ENCODE measurements around the gene DPP7.
"Not testable (repeated sequence)": the region's sequence is repeated elsewhere in the genome, so short reads cannot be mapped to it uniquely, and the experiment has no call there.

Gene DPP7

GRCh38 chr9:137122796-137123467 lies 8.4 kb upstream of the DPP7 start:
- H3K36me3 ChIP-seq (ENCODE audit: control insufficient read depth in 4 of 4, insufficient read depth in 4 of 4, low read length in 3 of 4); H3K27ac ChIP-seq (ENCODE audit: insufficient read depth in 1 of 2, low read depth in 1 of 2, low read length in 2 of 2, poor library complexity in 1 of 2, severe bottlenecking in 2 of 2); H3K27me3 ChIP-seq (replicated peaks in 2 of 5; ENCODE audit: control insufficient read depth in 4 of 5, insufficient read depth in 5 of 5, low read length in 4 of 5); POLR2A ChIA-PET; H3K9me3 ChIP-seq (ENCODE audit: control extremely low read depth in 1 of 5, control insufficient read depth in 4 of 5, insufficient read depth in 2 of 5, low read depth in 1 of 5, low read length in 4 of 5); DNase-seq; H3K4me3 ChIP-seq (ENCODE audit: control insufficient read depth in 1 of 7, extremely low read depth in 1 of 7, insufficient read depth in 4 of 7, low read depth in 2 of 7, low read length in 6 of 7): not testable (repeated sequence)
- 88% methylated on average over 6 of the region's 16 CpGs for WGBS (ENCODE audit: insufficient coverage)
- H3K4me1 ChIP-seq (ENCODE audit: control extremely low read depth in 1 of 4, control insufficient read depth in 4 of 4, insufficient read depth in 4 of 4, low read length in 3 of 4), result peaks cover 10 to 19% (median 15%) of the 10 kb centered on the region in 4 experiments
- CTCF ChIA-PET, result interaction anchor here (1.0 to 2.9 kb wide), 5 partner anchors 12 to 103 kb away, joined by 3 to 14 read pairs (median 4); partner anchors contain the start of genes CYSRT1 and RNF224

DNA sequence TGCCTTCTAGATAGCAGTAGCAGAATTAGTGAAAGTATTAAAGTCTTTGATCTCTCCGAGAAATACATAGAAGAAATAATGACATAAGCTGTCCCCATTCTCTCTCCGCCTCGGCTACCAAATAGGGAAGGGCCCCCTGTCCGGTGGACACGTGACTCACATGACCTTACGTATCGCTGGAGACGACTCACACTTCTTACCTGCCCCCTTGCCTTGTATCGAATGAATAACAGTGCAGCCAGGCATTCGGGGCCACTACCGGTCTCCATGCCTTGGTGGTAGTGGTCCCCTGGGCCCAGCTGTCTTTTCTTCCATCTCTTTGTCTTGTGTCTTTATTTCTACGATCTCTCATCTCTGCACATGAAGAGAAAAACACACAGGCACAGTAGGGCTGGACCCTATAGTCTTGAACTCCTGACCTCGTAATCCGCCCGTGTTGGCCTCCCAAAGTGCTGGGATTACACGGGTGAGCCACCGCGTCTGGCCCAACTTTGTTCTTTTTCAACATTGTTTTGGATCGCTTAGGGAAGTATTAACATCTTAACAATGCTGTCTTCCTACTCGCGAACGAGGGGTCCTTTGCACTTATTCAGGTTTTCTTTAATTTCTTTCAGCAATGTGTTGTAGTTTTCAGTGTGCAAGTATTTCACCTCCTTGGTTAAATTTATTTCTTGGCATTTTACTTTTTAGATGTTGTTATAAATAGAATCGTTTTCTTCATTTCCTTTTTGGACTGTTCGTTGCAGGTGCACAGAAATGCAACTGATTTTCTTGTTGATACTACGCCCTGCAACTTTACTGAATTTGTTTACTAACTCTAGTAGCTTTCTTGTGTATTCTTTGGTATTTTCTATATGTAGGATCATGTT lies 7.6 kb upstream of the DPP7 start:
- DNase-seq; H3K27ac ChIP-seq (ENCODE audit: insufficient read depth in 1 of 2, low read depth in 1 of 2, low read length in 2 of 2, poor library complexity in 1 of 2, severe bottlenecking in 2 of 2); POLR2A ChIA-PET; H3K27me3 ChIP-seq (replicated peaks in 2 of 5; ENCODE audit: control insufficient read depth in 4 of 5, insufficient read depth in 5 of 5, low read length in 4 of 5); H3K36me3 ChIP-seq (ENCODE audit: control insufficient read depth in 4 of 4, insufficient read depth in 4 of 4, low read length in 3 of 4); H3K4me3 ChIP-seq (ENCODE audit: control insufficient read depth in 1 of 7, extremely low read depth in 1 of 7, insufficient read depth in 4 of 7, low read depth in 2 of 7, low read length in 6 of 7); H3K9me3 ChIP-seq (ENCODE audit: control extremely low read depth in 1 of 5, control insufficient read depth in 4 of 5, insufficient read depth in 2 of 5, low read depth in 1 of 5, low read length in 4 of 5): not testable (repeated sequence)
- WGBS (ENCODE audit: insufficient coverage), result 91% methylated on average over 8 of the region's 25 CpGs
- peaks cover 7 to 11% (median 9%) of the 10 kb centered on the region in 4 experiments for H3K4me1 ChIP-seq (ENCODE audit: control extremely low read depth in 1 of 4, control insufficient read depth in 4 of 4, insufficient read depth in 4 of 4, low read length in 3 of 4)
- CTCF ChIA-PET, result interaction anchor here (1.0 to 2.9 kb wide), 3 partner anchors 54 to 104 kb away, joined by 4 to 14 read pairs (median 5); partner anchors contain the start of genes CYSRT1 and RNF224

DNA sequence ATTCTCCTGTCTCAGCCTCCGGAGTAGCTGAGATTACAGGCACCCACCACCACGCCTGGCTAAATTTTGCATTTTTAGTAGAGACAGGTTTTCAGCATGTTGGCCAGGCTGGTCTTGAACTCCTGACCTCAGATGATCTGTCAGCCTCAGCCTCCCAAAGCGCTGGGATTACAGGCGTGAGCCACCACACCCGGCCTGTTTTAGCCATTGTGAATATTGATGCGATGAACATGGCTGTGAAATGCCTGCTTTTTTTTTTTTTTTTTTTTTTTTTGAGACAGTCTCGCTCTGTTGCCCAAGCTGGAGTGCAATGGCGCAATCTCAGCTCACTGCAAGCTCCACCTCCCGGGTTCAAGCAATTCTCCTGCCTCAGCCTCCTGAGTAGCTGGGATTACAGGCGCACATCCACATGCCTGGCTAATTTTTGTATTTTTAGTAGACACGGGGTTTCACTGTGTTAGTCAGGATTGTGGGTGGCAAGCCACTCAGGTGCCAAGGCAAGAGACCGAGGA lies 3.6 kb upstream of the DPP7 start:
- CTCF ChIA-PET, result interaction anchor here (0.9 to 4.3 kb wide), 6 partner anchors 10 to 118 kb away, joined by 3 to 46 read pairs (median 4); partner anchors contain the start of genes CYSRT1 and RNF224

DNA sequence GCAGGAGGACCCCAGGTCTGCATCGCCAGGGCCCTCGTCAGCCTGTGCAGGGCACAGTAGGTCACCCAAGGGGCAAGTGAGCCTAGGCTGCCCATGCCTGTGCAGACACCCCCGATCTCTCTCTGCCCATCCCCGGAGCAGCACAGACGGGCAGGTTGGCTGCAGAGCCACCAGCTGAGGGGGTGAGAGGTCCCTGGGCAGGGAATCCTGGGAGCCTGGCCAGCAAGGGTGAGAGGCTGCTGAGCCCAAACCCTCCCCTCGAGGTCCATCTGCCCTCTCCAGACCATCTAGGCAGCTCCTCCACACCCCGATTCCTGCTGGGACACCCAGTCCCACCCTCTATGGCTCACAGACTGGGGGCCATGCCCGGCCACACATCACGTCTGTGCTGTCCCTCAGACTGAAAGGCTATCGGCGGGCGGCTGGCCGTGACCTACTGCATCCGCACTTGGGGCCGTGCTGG lies 2.8 kb upstream of the DPP7 start:
- no peak for DNase-seq
- H3K4me3 ChIP-seq (ENCODE audit: control insufficient read depth in 1 of 7, extremely low read depth in 1 of 7, insufficient read depth in 4 of 7, low read depth in 2 of 7, low read length in 6 of 7), result no peak overlapping the region
- H3K9me3 ChIP-seq (ENCODE audit: control extremely low read depth in 1 of 5, control insufficient read depth in 4 of 5, insufficient read depth in 2 of 5, low read depth in 1 of 5, low read length in 4 of 5), result no peaks in the 10 kb centered on the region
- H3K27ac ChIP-seq (ENCODE audit: insufficient read depth in 1 of 2, low read depth in 1 of 2, low read length in 2 of 2, poor library complexity in 1 of 2, severe bottlenecking in 2 of 2), result no peak overlapping the region
- H3K4me1 ChIP-seq (ENCODE audit: control extremely low read depth in 1 of 4, control insufficient read depth in 4 of 4, insufficient read depth in 4 of 4, low read length in 3 of 4), result peaks cover under 1 to 13% (median 12%) of the 10 kb centered on the region in 4 experiments
- WGBS (ENCODE audit: insufficient coverage), result 95% methylated on average over 7 of the region's 15 CpGs
- ChIA-PET CTCF (interaction anchor here (0.7 to 4.3 kb wide), 4 partner anchors 9 to 119 kb away, joined by 4 to 46 read pairs (median 6); partner anchors contain the start of genes CYSRT1 and RNF224), POLR2A (interaction anchor here (1.7 kb wide), 1 partner anchor 106 kb away, joined by 4 read pairs; no protein-coding TSS in a partner anchor)
- H3K36me3 ChIP-seq (ENCODE audit: control insufficient read depth in 4 of 4, insufficient read depth in 4 of 4, low read length in 3 of 4), result peaks cover 0 to 12% (median 5%) of the 10 kb centered on the region in 4 experiments
- no peaks in the 10 kb centered on the region for H3K27me3 ChIP-seq (replicated peaks in 2 of 5; ENCODE audit: control insufficient read depth in 4 of 5, insufficient read depth in 5 of 5, low read length in 4 of 5)

More for the DNA sequence above, 3.6 kb upstream of the DPP7 start:
- not testable (repeated sequence) for H3K4me3 ChIP-seq (ENCODE audit: control insufficient read depth in 1 of 7, extremely low read depth in 1 of 7, insufficient read depth in 4 of 7, low read depth in 2 of 7, low read length in 6 of 7); H3K27me3 ChIP-seq (replicated peaks in 2 of 5; ENCODE audit: control insufficient read depth in 4 of 5, insufficient read depth in 5 of 5, low read length in 4 of 5); H3K27ac ChIP-seq (ENCODE audit: insufficient read depth in 1 of 2, low read depth in 1 of 2, low read length in 2 of 2, poor library complexity in 1 of 2, severe bottlenecking in 2 of 2); DNase-seq; H3K9me3 ChIP-seq (ENCODE audit: control extremely low read depth in 1 of 5, control insufficient read depth in 4 of 5, insufficient read depth in 2 of 5, low read depth in 1 of 5, low read length in 4 of 5); H3K36me3 ChIP-seq (ENCODE audit: control insufficient read depth in 4 of 4, insufficient read depth in 4 of 4, low read length in 3 of 4)
- POLR2A ChIA-PET, result interaction anchor here (0.6 to 1.7 kb wide), 2 partner anchors 10 to 105 kb away, joined by 4 to 6 read pairs; no protein-coding TSS in a partner anchor
- 94% methylated on average over 10 of the region's 12 CpGs for WGBS (ENCODE audit: insufficient coverage)
- peaks cover 5 to 14% (median 13%) of the 10 kb centered on the region in 4 experiments for H3K4me1 ChIP-seq (ENCODE audit: control extremely low read depth in 1 of 4, control insufficient read depth in 4 of 4, insufficient read depth in 4 of 4, low read length in 3 of 4)

- WGBS (ENCODE audit: insufficient coverage), result 91% methylated on average over 17 of the region's 17 CpGs
- Histone ChIP-seq H3K27ac (ENCODE audit: insufficient read depth in 1 of 2, low read depth in 1 of 2, low read length in 2 of 2, poor library complexity in 1 of 2, severe bottlenecking in 2 of 2) (no peak overlapping the region), H3K4me3 (ENCODE audit: control insufficient read depth in 1 of 7, extremely low read depth in 1 of 7, insufficient read depth in 4 of 7, low read depth in 2 of 7, low read length in 6 of 7) (no peak overlapping the region), H3K4me1 (ENCODE audit: control extremely low read depth in 1 of 4, control insufficient read depth in 4 of 4, insufficient read depth in 4 of 4, low read length in 3 of 4) (peaks cover 0 to 13% (median 11%) of the 10 kb centered on the region in 4 experiments), H3K36me3 (ENCODE audit: control insufficient read depth in 4 of 4, insufficient read depth in 4 of 4, low read length in 3 of 4) (peaks cover 0 to 18% (median 9%) of the 10 kb centered on the region in 4 experiments), H3K9me3 (ENCODE audit: control extremely low read depth in 1 of 5, control insufficient read depth in 4 of 5, insufficient read depth in 2 of 5, low read depth in 1 of 5, low read length in 4 of 5) (no peaks in the 10 kb centered on the region), H3K27me3 (replicated peaks in 2 of 5; ENCODE audit: control insufficient read depth in 4 of 5, insufficient read depth in 5 of 5, low read length in 4 of 5) (no peaks in the 10 kb centered on the region)
- no peak for DNase-seq
- ChIA-PET POLR2A (no interaction called here), CTCF (interaction anchor here (0.7 to 1.6 kb wide), 2 partner anchors 110 to 120 kb away, joined by 4 to 6 read pairs; partner anchors contain the start of gene RNF224)
Observed at GRCh38 chr9:137116728-137117127, 2.2 kb upstream of the DPP7 start.

GRCh38 chr9:137116027-137116507 lies 1.5 kb upstream of the DPP7 start:
- ChIA-PET CTCF (interaction anchor here (1.2 to 1.4 kb wide), 3 partner anchors 91 to 119 kb away, joined by 3 to 5 read pairs (median 3); partner anchors contain the start of gene RNF224), POLR2A (interaction anchor here (0.5 kb wide), 1 partner anchor 93 kb away, joined by 4 read pairs; no protein-coding TSS in a partner anchor)
- Histone ChIP-seq H3K4me1 (ENCODE audit: control extremely low read depth in 1 of 4, control insufficient read depth in 4 of 4, insufficient read depth in 4 of 4, low read length in 3 of 4) (peaks cover 0 to 13% (median 11%) of the 10 kb centered on the region in 4 experiments), H3K36me3 (ENCODE audit: control insufficient read depth in 4 of 4, insufficient read depth in 4 of 4, low read length in 3 of 4) (peaks cover 0 to 21% (median 13%) of the 10 kb centered on the region in 4 experiments), H3K9me3 (ENCODE audit: control extremely low read depth in 1 of 5, control insufficient read depth in 4 of 5, insufficient read depth in 2 of 5, low read depth in 1 of 5, low read length in 4 of 5) (no peaks in the 10 kb centered on the region), H3K27me3 (replicated peaks in 2 of 5; ENCODE audit: control insufficient read depth in 4 of 5, insufficient read depth in 5 of 5, low read length in 4 of 5) (no peaks in the 10 kb centered on the region), H3K27ac (ENCODE audit: insufficient read depth in 1 of 2, low read depth in 1 of 2, low read length in 2 of 2, poor library complexity in 1 of 2, severe bottlenecking in 2 of 2) (no peak overlapping the region), H3K4me3 (ENCODE audit: control insufficient read depth in 1 of 7, extremely low read depth in 1 of 7, insufficient read depth in 4 of 7, low read depth in 2 of 7, low read length in 6 of 7) (no peak overlapping the region)
- WGBS (ENCODE audit: insufficient coverage), result 80% methylated on average over 5 of the region's 6 CpGs
- no peak for DNase-seq

Data from common myeloid progenitor, CD34-positive (primary cell).